HK-2 (cell line): Measurements from ENCODE around the gene SFPQ.
"Not testable (repeated sequence)": the region's sequence is repeated elsewhere in the genome, so short reads cannot be mapped to it uniquely, and the experiment has no call there.

Source experiments
- DNase-seq: peaks from one replicate; pipeline ENCODE4 v3.0.0-alpha.2; 2018; ENCODE audit not compliant: unreplicated experiment

Gene SFPQ

DNA sequence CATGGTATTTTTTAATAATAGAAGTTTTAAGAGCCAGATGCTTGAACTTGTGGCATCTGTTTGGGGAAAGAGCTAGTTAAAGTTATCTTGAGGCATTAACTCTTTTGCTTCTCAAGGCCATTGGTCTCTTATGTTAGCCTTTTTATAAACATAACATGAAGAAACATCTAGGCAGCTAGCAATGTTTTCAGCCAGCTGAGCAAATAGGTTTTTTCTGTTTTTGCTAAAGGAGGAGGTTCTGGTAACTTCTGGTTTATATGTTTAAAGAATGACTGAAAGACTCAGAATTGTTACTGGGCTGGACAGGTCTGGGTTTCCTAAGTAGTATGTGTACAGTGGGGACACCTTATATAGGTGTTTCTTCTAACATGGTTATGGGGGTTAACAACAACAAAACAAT is 50.7 kb downstream of the SFPQ start:
- not testable (repeated sequence) for DNase-seq

- DNase-seq, result not testable (repeated sequence)
Observed at GRCh38 chr1:35137590-35137989, 55.4 kb downstream of the SFPQ start.

DNA sequence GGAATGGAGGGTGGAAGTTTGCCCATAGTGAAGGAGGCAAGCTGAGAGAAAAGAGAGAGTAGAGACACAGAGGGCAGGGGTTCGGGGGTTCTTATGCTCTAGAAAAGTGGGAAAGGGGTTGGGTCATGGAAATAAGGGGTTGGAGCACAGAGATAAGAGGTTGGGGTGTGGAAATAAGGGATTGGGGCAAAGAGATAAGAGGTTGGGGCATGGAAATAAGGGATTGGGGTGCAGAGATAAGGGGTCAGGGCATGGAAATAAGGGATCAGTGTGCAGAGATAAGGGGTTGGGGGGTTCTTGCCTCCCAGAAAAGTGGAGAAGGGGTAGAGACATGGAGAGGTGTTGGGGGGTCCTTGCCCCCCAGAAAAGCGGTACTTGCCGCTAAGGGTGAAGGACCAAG is 56.2 kb downstream of the SFPQ start:
- DNase-seq, result no peak
